ENCODE data around the gene SLCO4A1. TPM values are rescaled to one million over a fixed set of nuclear protein-coding genes. Genes with fewer than 3 reads are reported as not detected.

Gene SLCO4A1
- total RNA-seq, 1 donor from 2014 or later: 7.3 TPM

GRCh38 chr20:62710221-62710885 lies 68.0 kb downstream of the SLCO4A1 start:
- no peak for DNase-seq (ENCODE audit: extremely low read depth, low read depth, low spot score)

- DNase-seq (ENCODE audit: extremely low read depth, low read depth, low spot score): no peak
Measured at GRCh38 chr20:62710886-62711702, 68.8 kb downstream of the SLCO4A1 start.

DNA sequence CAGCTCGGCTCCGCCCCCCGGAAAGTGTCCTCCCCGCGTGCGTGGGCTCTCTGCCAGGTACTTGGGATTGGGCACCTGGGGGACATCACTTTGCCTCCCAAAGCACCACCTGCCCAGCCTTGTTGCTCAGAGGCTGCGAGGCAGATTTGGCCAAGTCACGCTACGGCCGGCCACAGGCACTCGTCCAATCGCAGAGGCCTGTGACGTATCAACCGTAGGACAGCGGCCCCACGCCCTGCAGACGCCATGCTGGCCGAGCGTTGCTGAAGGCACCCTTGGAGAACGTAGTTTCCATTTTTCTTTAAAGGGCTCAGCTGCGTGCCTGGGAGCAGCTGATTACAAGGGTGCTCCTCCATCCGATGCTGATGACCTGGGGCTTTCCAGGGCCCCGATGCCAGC lies 69.4 kb downstream of the SLCO4A1 start:
- no peak for DNase-seq (ENCODE audit: extremely low read depth, low read depth, low spot score)

- DNase-seq (ENCODE audit: extremely low read depth, low read depth, low spot score): no peak
Measured at GRCh38 chr20:62712606-62713005, 70.3 kb downstream of the SLCO4A1 start.

DNA sequence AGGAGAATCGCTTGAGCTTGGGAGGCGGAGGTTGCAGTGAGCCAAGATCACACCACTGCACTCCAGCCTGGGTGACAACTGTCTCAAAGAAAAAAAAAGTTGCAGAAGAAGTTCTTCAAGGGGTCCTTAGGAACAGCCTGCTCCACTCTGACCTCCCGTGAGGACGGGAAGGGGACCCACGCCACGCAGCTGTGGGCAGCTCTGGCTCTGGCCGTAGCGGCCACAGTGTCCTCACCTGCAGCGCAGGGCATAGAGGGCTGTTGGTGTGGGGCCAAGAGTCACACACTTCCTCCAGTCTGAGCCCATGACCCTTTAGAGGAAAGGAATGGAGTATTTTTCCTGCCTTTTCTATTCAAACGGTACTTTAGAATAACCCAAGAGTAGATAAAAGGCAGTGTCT lies 71.7 kb downstream of the SLCO4A1 start:
- DNase-seq (ENCODE audit: extremely low read depth, low read depth, low spot score): no peak

DNA sequence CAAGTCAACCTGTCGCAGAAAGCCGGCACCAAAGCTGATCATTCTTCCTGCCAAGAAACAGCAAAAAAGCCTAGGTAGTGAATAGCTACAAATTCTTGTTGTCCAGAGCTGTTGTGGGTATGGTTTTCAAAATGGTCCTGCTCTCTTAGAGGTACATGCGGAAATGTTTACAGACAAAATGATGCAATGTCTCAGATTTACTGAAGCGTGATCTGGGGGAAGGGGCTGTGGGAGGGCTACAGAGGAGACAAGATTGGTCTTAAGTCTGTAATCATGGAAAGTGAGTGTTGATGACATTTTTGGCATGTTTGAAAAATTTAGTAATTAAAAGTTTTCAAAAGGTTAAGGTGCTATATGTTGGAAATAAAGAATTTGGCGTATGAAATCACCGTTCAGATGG lies 72.5 kb downstream of the SLCO4A1 start:
- no peak for DNase-seq (ENCODE audit: extremely low read depth, low read depth, low spot score)

GRCh38 chr20:62715201-62715600 lies 72.9 kb downstream of the SLCO4A1 start:
- DNase-seq (ENCODE audit: extremely low read depth, low read depth, low spot score): no peak

DNA sequence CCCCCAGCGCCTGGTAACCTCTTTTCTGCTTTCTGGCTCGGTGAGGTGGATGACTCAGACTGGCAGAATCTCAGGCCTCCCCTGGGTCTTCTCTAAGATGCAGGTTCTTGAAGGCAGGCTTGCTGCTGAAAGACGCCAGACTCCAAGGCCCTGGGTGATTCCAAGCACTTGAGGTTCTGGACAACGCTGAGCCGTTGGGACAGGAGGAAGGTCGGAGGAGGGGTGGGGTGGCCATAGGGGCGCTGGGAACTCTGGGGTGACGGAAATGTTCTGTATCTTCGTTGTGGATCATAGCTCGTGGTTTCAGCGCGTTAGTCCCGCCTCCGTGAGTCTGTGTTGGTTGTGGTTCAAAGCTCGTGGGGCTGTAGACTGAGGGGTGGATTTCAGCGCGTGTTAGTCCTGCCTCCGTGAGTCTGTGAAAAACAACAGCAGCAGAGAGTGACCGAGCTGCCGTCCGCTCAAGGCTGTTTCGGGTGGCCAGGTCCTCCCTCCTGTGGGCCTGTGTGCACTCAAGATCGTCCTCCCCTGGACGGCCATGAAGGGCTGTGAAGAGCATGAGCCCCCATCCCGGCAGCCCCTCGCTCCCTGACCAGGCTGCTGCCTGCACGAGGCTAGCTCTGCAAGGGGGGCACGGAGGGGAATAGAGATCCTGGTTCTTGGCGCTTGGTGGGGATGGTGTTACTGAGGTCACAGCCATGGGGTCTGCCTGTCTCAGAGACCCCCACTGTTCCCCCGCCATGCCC lies 74.1 kb downstream of the SLCO4A1 start:
- no peak for DNase-seq (ENCODE audit: extremely low read depth, low read depth, low spot score)

DNA sequence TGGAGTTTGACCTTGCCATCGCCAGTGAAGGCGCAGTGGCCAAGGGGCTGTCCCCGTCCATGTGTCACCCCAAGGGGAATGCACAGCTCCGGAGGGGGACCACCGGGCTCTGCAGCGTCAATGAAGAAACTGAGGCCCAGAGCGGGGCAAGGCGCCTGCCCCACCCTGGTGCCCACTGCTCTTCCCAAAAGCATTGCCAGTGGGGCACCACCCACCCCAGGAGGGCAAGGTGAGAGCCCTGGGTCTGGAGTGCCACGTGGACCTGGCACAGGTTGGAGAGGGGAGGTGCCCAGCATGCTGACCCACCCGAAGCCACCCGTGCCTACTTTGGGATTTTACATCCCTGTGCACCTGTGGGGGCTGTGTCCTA lies 74.6 kb downstream of the SLCO4A1 start:
- DNase-seq (ENCODE audit: extremely low read depth, low read depth, low spot score): no peak

- no peak for DNase-seq (ENCODE audit: extremely low read depth, low read depth, low spot score)
Measured at GRCh38 chr20:62717933-62718332, 75.6 kb downstream of the SLCO4A1 start.

- no peak for DNase-seq (ENCODE audit: extremely low read depth, low read depth, low spot score)
Measured at GRCh38 chr20:62718546-62718945, 76.2 kb downstream of the SLCO4A1 start.

- no peak for DNase-seq (ENCODE audit: extremely low read depth, low read depth, low spot score)
Measured at GRCh38 chr20:62719250-62719935, 77.1 kb downstream of the SLCO4A1 start.

Other genes starting within 250 kb of the SLCO4A1 start
- gene CABLES2, start 235.2 kb upstream of the SLCO4A1 start, total RNA-seq: 7.8 and 9.6 TPM in 2 replicates
- gene RBBP8NL, start 215.0 kb upstream of the SLCO4A1 start, total RNA-seq: not detected in 2 replicates
- gene GATA5, start 166.5 kb upstream of the SLCO4A1 start, total RNA-seq: not detected in 2 replicates
- 0.23 and 7.8 TPM in 2 replicates for gene NTSR1, start 66.3 kb downstream of the SLCO4A1 start, total RNA-seq
- 15.9 and 19.4 TPM in 2 replicates for gene MRGBP, start 154.0 kb downstream of the SLCO4A1 start, total RNA-seq
- 72.3 and 79.7 TPM in 2 replicates for gene OGFR, start 162.3 kb downstream of the SLCO4A1 start, total RNA-seq
- gene COL9A3, start 174.5 kb downstream of the SLCO4A1 start, total RNA-seq: 1.3 and 1.8 TPM in 2 replicates
- gene TCFL5, start 219.3 kb downstream of the SLCO4A1 start, total RNA-seq: 12.1 and 17.4 TPM in 2 replicates